Subcutaneous adipose tissue (tissue), 4 donors: ENCODE results near the gene SLC7A9. TPM values are rescaled to one million over a fixed set of nuclear protein-coding genes. Genes with fewer than 3 reads are reported as not detected.

Source experiments
- small RNA-seq: library from RNA; depleted of rRNA; stranded (forward); fragments of <200 nt; gene quantifications from one replicate; pipeline ENCODE3, GENCODE V24; 2016
- total RNA-seq, 4 donors: library from RNA; depleted of rRNA; stranded (reverse); fragments of >200 nt; gene quantifications; one replicate each; pipeline ENCODE4 v1.1.0, GENCODE V29; 2016
- TF ChIP-seq, protein P1 (sequence below): fragments of 450-650 bp; IDR thresholded peaks from one replicate; pipeline ENCODE4 v1.5.1; 2016; ENCODE audit warnings: low read depth, mild to moderate bottlenecking, control low read depth, antibody characterized with exemption, moderate library complexity

Gene SLC7A9
- total RNA-seq, 4 donors from 2014 or later, result 0.22 TPM; not detected in 3

GRCh38 chr19:32800191-32800590 is 69.4 kb downstream of the SLC7A9 start:
- TF ChIP-seq, protein P1, sequence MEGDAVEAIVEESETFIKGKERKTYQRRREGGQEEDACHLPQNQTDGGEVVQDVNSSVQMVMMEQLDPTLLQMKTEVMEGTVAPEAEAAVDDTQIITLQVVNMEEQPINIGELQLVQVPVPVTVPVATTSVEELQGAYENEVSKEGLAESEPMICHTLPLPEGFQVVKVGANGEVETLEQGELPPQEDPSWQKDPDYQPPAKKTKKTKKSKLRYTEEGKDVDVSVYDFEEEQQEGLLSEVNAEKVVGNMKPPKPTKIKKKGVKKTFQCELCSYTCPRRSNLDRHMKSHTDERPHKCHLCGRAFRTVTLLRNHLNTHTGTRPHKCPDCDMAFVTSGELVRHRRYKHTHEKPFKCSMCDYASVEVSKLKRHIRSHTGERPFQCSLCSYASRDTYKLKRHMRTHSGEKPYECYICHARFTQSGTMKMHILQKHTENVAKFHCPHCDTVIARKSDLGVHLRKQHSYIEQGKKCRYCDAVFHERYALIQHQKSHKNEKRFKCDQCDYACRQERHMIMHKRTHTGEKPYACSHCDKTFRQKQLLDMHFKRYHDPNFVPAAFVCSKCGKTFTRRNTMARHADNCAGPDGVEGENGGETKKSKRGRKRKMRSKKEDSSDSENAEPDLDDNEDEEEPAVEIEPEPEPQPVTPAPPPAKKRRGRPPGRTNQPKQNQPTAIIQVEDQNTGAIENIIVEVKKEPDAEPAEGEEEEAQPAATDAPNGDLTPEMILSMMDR, result no peak

DNA sequence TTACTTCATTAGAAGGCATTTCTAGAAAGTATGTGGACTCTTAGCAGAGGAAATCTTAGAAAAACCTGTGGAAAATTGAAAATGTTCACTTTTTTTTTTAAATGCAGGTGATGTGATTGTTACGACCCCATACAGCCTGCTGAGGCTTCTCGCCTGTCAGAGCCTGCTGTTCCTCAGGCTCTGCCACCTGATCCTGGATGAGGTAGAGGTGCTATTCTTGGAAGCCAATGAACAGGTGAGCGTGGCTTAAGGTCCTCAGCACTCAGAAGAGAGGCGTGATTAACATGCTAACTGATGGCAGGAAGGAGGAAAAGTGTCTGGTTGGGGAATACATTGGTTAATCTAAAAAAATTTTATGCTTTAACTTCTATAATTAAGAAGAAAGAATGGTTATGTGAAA is 71.4 kb downstream of the SLC7A9 start:
- TF ChIP-seq, protein P1, result no peak

DNA sequence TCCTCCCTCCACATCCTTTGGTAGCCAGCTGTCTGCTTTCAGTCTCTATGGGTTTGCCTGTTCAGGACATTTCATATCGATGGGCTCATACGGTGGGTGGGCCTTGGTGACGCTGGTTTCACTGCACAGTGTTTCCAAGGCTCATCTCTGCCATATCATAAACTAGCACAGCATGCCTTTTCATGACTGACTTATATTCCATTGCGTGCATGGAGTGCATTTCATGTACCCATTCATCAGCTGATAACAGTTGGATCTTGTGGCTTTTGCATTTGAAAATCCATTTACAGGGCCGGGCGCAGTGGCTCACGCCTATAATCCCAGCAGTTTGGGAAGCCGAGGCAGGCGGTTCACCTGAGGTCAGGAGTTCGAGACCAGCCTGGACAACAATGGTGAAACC is 80.1 kb downstream of the SLC7A9 start:
- TF ChIP-seq, protein P1, result no peak

DNA sequence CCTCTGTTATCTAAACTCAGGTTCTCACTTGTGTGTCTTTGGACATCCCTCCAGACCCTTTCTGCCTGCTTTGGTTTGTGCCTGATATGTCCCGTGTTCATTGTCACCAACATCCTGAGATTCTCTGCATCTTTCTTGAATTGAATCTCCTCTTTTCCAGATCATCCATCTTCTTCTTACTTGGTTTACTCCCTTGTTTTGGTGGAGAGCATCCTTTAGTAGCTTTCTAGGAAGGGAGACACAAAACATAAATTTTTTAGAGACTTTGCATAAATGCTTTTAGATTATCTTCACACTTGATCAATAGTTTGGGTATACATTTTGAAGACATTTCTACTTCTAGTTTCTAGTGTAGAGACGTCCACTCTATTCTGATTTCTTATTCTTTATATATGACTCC is 88.3 kb downstream of the SLC7A9 start:
- TF ChIP-seq, protein P1, result no peak

Small RNA genes within 50 kb of the gene (small RNA-seq; reads per million reads assigned to genes)
- gene RN7SKP22, result not detected

Other genes starting within 250 kb of the SLC7A9 start
- 10 to 100 TPM; 22.8 to 28.2 (median 26.9) TPM for gene ANKRD27, start 194.6 kb downstream of the SLC7A9 start, total RNA-seq
- gene RGS9BP, start 193.9 kb downstream of the SLC7A9 start, total RNA-seq, result under 1 TPM in 2 of 4 donors, not detected in 2; 0.16 to 0.51 TPM
- 10 to 100 TPM in 1 of 4 donors, 1 to 10 TPM in 3; 4.4 to 10.4 (median 9.4) TPM for gene NUDT19, start 177.9 kb downstream of the SLC7A9 start, total RNA-seq
- gene TDRD12, start 150.0 kb downstream of the SLC7A9 start, total RNA-seq, result 1 to 10 TPM in 1 of 4 donors, not detected in 3; 1.2 TPM
- 10 to 100 TPM in 3 of 4 donors, 1 to 10 TPM in 1; 9.9 to 14.3 (median 11.5) TPM for gene CEP89, start 102.2 kb upstream of the SLC7A9 start, total RNA-seq
- 1 to 10 TPM in 3 of 4 donors, under 1 TPM in 1; 0.75 to 3.9 (median 2.3) TPM for gene FAAP24, start 102.5 kb upstream of the SLC7A9 start, total RNA-seq
- 1 to 10 TPM in 1 of 4 donors, under 1 TPM in 3; 0.66 to 2.7 (median 0.78) TPM for gene RHPN2, start 195.1 kb upstream of the SLC7A9 start, total RNA-seq
- gene GPATCH1, start 211.4 kb upstream of the SLC7A9 start, total RNA-seq, result 10 to 100 TPM in 2 of 4 donors, 1 to 10 TPM in 2; 6.5 to 14.0 (median 10.5) TPM